GM19238 (cell line): Measurements from ENCODE around the gene HDGFL2.
A peak's percentile ranks its signal among the peaks of the same experiment; 100 is the strongest.
"Not testable (repeated sequence)": the region's sequence is repeated elsewhere in the genome, so short reads cannot be mapped to it uniquely, and the experiment has no call there.

Source experiments
- DNase-seq: peaks from one replicate; pipeline ENCODE4 v3.0.0; 2011; ENCODE audit warnings: low spot score; ENCODE audit not compliant: insufficient read length

HDGFL2 gene

GRCh38 chr19:4511300-4512054 lies 39.4 kb downstream of the HDGFL2 start:
- DNase-seq: no peak

- no peak for DNase-seq
These were observed 40.0 kb downstream of the HDGFL2 start for GRCh38 chr19:4512070-4512469.

- no peak for DNase-seq
These were observed 41.2 kb downstream of the HDGFL2 start for GRCh38 chr19:4513248-4513647.

GRCh38 chr19:4515732-4516131 lies 43.6 kb downstream of the HDGFL2 start:
- DNase-seq: no peak

- DNase-seq: no peak
These were observed 44.3 kb downstream of the HDGFL2 start for GRCh38 chr19:4516199-4516938.

DNA sequence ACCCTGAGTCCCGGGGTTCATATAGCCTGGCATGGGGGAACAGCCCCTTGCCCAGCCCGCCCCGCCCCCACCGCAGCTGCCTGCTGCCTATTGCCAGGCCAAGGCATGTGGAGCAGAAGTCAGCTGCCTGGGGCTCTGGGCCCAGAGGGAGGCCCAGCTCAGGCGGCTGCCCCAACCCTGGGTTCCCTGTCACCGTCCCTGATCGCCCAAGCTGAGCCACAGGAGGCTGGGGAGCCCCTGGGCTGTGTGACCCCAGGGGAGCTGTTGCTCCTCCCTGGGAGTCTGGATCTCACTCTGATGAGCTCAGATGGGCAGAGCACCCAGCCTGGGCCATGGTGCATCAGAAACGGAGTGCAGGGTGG lies 44.8 kb downstream of the HDGFL2 start:
- DNase-seq: no peak

DNA sequence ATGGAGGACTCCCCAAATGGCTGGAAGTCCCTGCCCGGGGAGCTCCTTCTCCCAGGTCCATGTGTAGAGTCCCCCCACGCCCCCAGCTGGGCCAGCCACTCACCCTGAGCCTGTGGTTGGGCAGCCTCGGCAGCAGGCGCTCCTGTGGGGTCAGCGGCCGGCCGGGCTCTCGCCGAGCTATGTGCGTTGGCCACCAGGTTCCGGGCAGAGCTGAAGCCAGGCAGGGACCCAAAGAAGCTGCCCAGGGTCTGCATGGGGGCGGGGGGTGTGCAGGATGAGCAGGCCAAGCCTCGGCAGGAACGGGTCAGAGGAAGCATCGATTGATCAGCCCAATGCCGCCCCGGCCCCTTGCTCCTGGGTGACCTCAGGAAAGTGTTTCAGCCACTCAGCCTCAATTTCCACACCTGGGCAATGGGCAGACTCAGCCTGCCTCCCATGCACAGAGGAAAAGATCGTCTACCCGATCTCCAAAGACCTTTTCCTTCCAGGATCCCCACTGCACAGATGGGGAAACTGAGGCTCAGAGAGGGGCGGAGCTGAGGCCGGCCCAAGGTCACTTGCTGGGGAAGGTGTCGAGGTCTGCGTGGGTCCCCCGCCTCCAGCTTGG lies 45.5 kb downstream of the HDGFL2 start:
- DNase-seq: no peak

DNA sequence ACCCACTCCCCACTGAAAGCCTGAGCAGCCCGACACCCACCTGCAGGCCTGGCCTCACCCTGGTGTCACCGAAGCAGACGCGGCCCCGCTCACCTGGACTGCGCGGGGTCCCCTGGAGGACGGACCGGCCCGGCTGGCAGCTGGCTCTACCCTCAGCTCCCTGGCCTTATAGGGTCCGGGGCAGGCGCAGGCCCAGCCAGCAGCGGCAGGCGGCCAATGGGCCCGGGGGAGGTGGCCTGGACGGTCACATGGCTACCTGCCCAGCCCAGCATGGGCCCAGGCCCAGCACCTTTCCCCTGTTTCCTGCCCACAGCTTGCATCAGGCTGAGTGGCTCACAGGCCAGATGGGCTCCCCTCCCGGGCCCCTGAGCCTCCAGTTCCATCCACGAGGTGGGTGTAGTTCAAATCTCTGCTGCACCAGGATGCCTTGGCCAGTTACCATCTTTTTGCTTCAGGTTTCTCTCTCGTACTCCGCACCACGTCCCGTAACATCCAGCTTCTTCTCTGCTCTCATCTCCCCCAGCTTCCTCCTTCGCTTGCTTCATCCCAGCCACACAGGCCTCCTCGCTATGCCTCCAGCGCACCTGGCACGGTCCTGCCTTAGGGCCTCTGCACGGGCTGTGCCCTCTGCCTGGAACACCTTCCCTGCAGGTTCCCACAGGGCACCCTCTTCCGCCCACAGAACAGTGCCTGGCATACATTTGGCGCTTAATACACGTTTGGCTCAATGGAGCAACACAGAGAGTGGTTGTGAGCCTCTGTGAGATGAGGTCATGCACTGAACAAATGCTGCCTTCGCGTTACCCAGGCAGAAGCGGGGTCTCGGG lies 46.5 kb downstream of the HDGFL2 start, which contains the start of gene PLIN4:
PLIN4 (minus strand) TSS at position 142 of the 827 bp plus-strand sequence. CDS start 214 bp downstream, outside the sequence.
- no peak for DNase-seq

GRCh38 chr19:4519172-4519496 lies 47.0 kb downstream of the HDGFL2 start:
- no peak for DNase-seq

DNA sequence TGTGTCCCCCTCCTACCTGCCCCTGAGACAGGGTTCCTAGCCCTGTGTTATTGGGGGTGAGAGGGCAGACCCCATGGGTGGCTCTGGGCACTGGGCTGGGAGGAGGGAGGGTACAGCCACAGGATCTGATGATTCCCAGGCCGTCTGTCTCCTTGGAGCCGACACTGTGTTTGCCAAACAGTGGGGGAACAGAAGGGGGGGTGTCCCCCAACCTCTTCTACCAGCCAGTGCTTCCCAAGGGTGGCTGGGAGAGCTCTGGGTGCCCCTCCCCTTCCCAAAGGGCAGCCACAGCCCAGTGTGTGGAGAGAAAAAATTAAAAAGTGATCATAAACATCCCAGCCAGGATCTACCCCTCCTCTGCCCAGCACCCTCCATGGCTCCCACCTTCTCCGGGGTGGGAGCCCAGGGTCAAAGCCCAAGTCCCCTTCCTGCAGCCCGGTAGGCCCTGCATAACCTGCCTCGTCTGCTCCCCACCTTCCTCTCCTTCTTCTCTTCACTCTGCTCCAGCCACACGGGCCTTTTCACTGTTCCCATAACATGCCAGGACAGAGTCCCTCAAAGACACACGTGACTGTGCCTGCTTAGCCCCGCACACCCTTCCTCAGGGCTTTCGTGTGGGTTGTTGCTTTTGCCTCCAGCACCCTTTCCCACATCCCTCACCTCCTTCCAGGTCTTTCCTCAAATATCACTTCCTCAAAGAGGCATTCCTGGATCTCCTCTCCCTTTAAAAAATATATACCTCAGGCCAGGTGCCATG lies 47.6 kb downstream of the HDGFL2 start:
- no peak for DNase-seq

- no peak for DNase-seq
These were observed 49.2 kb downstream of the HDGFL2 start for GRCh38 chr19:4521170-4521887.

- no peak for DNase-seq
These were observed 49.8 kb downstream of the HDGFL2 start for GRCh38 chr19:4521888-4522242.

GRCh38 chr19:4522291-4523002 lies 50.4 kb downstream of the HDGFL2 start:
- no peak for DNase-seq

DNA sequence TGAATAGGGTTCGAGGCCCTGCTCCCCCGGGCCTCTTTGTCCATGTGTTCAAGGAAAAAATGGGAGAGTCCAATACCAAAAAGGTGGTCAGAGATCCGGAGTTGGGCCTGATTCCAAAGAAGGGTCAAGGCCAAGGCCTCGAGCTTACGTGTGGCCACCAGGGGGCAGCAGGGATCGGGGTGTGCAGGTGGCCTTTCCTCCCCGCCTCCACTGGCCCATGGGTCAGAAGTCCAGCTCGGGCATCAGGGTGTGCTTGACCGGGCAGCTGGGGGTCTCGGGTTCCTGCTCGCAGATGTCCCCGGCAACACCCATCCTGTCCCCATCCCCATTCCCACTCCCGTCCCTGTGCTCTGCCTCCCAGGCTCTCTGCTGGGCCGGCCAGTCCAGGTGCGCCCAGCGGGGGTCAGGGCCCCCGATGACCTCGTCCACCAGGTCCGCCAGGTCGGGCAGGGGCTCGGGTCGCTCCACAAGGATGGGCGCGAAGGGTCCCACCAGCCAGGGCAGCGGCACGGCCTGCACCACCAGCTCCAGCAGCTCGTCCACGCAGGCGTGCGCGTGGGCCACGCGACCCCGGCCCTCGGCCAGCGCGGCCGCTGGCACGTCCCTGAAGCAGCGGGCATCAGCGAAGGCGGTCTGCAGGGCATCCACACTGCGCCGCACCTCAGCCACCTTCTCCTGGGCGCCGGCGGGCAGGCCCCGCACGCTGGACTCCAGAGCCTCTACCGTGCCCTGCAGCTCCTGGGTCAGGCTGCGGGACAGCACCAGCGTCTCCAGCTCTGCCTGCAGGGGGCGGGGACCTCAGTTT lies 51.4 kb downstream of the HDGFL2 start:
- peak; percentile 42 for DNase-seq

- peak; percentile 44 for DNase-seq
These were observed 52.9 kb downstream of the HDGFL2 start for GRCh38 chr19:4524808-4525562.

DNA sequence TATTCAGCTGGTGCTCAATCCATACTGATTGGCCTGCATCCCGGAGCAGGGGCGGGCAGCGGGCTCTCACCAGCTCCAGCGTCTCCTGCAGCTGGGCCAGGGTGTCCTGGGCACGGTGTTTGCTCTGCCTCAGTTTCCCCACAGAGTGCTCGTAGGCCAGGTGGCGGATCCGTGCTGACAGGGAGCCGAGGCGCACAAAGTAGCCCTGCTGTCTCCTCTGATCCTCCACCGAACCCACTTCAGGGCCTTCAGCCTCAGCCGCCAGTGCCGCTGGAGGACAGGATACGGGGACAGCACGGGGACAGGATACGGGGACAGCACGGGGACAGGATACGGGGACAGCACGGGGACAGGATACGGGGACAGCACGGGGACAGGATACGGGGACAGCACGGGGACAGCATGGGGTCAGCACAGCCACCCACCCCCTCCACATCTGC lies 53.5 kb downstream of the HDGFL2 start:
- DNase-seq: no peak

DNA sequence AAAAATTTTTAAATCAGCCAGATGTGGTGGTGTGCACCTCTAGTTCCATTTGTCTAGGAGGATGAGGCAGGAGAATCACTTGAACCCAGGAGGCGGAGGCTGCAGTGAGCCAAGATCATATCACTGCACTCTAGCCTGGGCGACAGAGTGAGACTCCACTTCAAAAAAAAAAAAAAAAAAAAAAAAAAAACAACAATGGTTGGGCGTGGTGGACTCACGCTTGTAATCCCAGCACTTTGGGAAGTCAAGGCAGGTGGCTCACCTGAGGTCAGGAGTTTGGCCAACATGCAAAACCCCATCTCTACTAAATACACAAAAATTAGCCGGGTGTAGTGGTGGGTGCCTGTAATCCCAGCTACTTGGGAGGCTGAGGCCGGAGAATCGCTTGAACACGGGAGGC lies 55.3 kb downstream of the HDGFL2 start:
- not testable (repeated sequence) for DNase-seq

- no peak for DNase-seq
These were observed 56.7 kb downstream of the HDGFL2 start for GRCh38 chr19:4528843-4529242.
